Suprapubic skin (tissue), 4 donors: ENCODE measurements around the gene C9orf153. TPM values are rescaled to one million over a fixed set of nuclear protein-coding genes. Genes with fewer than 3 reads are reported as not detected.

ENCODE experiments used
- DNase-seq, 2 donors: peaks; one replicate each; pipeline ENCODE4 v3.0.0-alpha.2; 2019; ENCODE audit warnings: low spot score in 2 of 2
- H3K27ac ChIP-seq: fragments of 200-600 bp; sonication (generic); one replicate; pipeline ENCODE4 v1.5.1; 2019
- H3K27me3 ChIP-seq: fragments of 200-600 bp; sonication (generic); one replicate; pipeline ENCODE4 v1.5.1; 2019
- H3K36me3 ChIP-seq: fragments of 200-600 bp; sonication (generic); one replicate; pipeline ENCODE4 v1.5.1; 2019
- H3K4me1 ChIP-seq: fragments of 200-600 bp; sonication (generic); one replicate; pipeline ENCODE4 v1.5.1; 2019
- H3K4me3 ChIP-seq: fragments of 200-600 bp; sonication (generic); one replicate; pipeline ENCODE4 v1.5.1; 2019; ENCODE audit warnings: mild to moderate bottlenecking
- H3K9me3 ChIP-seq: fragments of 200-600 bp; sonication (generic); one replicate; pipeline ENCODE4 v1.5.1; 2019
- CTCF ChIP-seq, 2 donors: fragments of 200-600 bp in 1 of 2; fragments of 450-650 bp in 1 of 2; sonication (generic) in 1 of 2; IDR thresholded peaks; one replicate each; pipeline ENCODE4 v1.5.1; 2016 to 2019; ENCODE audit warnings: antibody characterized with exemption in 2 of 2, mild to moderate bottlenecking in 1 of 2, moderate library complexity in 1 of 2
- EP300 ChIP-seq: sonication (generic); formaldehyde crosslinking; IDR thresholded peaks from one replicate; pipeline ENCODE4 v1.6.1; 2017; ENCODE audit warnings: antibody characterized with exemption
- POLR2A ChIP-seq, 2 donors: fragments of 450-650 bp; IDR thresholded peaks; one replicate each; pipeline ENCODE4 v1.6.1; 2017; ENCODE audit warnings: antibody characterized with exemption in 2 of 2, mild to moderate bottlenecking in 2 of 2, moderate library complexity in 2 of 2
- POLR2AphosphoS5 ChIP-seq, 3 donors: sonication (generic); formaldehyde crosslinking; IDR thresholded peaks; one replicate each; pipeline ENCODE4 v1.6.1; 2017; ENCODE audit warnings: antibody characterized with exemption in 3 of 3
- WGBS: methylation state at CpG from one replicate; pipeline ENCODE4 v1.1.5; 2018; 5-methylcytosine and 5-hydroxymethylcytosine counted together
- total RNA-seq, 4 donors: library from RNA; depleted of rRNA; stranded (reverse); fragments of >200 nt; gene quantifications; one replicate each; pipeline ENCODE4 v1.1.0, GENCODE V29; 2016

The C9orf153 gene
- total RNA-seq, 4 donors from 2014 or later = 0.34 to 7.6 TPM; not detected in 2

GRCh38 chr9:86176468-86176867 is 83.0 kb downstream of the C9orf153 start:
- DNase-seq = no peak
- Histone ChIP-seq H3K9me3 (no peaks in the 10 kb centered on the region), H3K4me3 (no peak overlapping the region), H3K27ac (no peak overlapping the region), H3K27me3 (no peaks in the 10 kb centered on the region), H3K36me3 (no peaks in the 10 kb centered on the region), H3K4me1 (no peaks in the 10 kb centered on the region)
- WGBS = 62% methylated on average over 3 of the region's 5 CpGs
- TF ChIP-seq EP300 = no peak
- no peak for TF ChIP-seq POLR2A (IDR thresholded peaks at IDR 0.05)
- no peak for TF ChIP-seq POLR2AphosphoS5 (IDR thresholded peaks at IDR 0.05)
- TF ChIP-seq CTCF (IDR thresholded peaks at IDR 0.05) = no peak

GRCh38 chr9:86175743-86176456 is 83.6 kb downstream of the C9orf153 start:
- no peak overlapping the region for H3K27ac ChIP-seq
- TF ChIP-seq EP300 (no peak), POLR2A (IDR thresholded peaks at IDR 0.05) (no peak)
- WGBS = 89% methylated on average over 4 of the region's 5 CpGs
- H3K4me1 ChIP-seq = no peaks in the 10 kb centered on the region
- DNase-seq = no peak
- H3K4me3 ChIP-seq = no peak overlapping the region
- H3K9me3 ChIP-seq = no peaks in the 10 kb centered on the region
- no peaks in the 10 kb centered on the region for H3K27me3 ChIP-seq
- no peaks in the 10 kb centered on the region for H3K36me3 ChIP-seq

- H3K9me3 ChIP-seq = no peaks in the 10 kb centered on the region
- no peak for DNase-seq
- no peaks in the 10 kb centered on the region for H3K4me1 ChIP-seq
- H3K27me3 ChIP-seq = no peaks in the 10 kb centered on the region
- TF ChIP-seq EP300 (no peak), POLR2AphosphoS5 (IDR thresholded peaks at IDR 0.05) (no peak), POLR2A (IDR thresholded peaks at IDR 0.05) (no peak), CTCF (IDR thresholded peaks at IDR 0.05) (no peak)
- H3K36me3 ChIP-seq = no peaks in the 10 kb centered on the region
- 63% methylated on average over 5 of the region's 5 CpGs for WGBS
- no peak overlapping the region for H3K27ac ChIP-seq
- no peak overlapping the region for H3K4me3 ChIP-seq
These were observed 84.2 kb downstream of the C9orf153 start for GRCh38 chr9:86175223-86175622.

Other genes with a start within 250 kb of the C9orf153 start
- gene GOLM1, start 160.1 kb downstream of the C9orf153 start, total RNA-seq = 10 to 100 TPM in 3 of 4 donors, 1 to 10 TPM in 1; 6.6 to 10.6 (median 10.3) TPM
- 10 to 100 TPM; 33.0 to 38.0 (median 33.9) TPM for gene ISCA1, start 22.9 kb upstream of the C9orf153 start, total RNA-seq
- 100 to 1,000 TPM in 1 of 4 donors, 10 to 100 TPM in 3; 64.4 to 147 (median 82.1) TPM for gene TUT7, start 94.8 kb upstream of the C9orf153 start, total RNA-seq